NCI-H1694 treated with DMSO at 0.1 percent for 48 hours (cell line): ENCODE results near the gene DUSP7.

Source experiments
- DNase-seq: peaks from one replicate; lab custom pipeline; 2025; lab: John Stamatoyannopoulos, UW

DUSP7 gene

GRCh38 chr3:52086976-52087663 is 30.7 kb upstream of the DUSP7 start:
- no peak for DNase-seq

DNA sequence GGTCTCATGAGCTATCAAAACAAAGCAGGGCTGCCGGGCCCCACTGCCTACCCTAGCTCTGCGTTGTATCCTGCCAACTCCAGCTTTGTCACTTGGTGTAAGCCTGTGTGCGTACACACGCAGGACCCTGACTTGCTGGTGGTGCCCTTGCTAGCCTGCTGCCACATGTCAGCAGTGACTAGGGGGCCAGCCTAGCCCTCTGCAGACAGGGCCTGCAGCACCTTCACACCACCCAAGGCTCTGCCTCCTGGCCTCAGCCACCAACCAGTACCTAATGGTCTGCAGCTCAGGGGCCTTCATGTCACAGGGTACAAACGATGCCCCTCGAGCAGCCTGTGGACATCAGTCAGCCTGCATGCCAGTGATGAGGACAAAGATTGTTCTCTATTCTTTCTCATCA is 30.1 kb upstream of the DUSP7 start:
- DNase-seq: no peak

DNA sequence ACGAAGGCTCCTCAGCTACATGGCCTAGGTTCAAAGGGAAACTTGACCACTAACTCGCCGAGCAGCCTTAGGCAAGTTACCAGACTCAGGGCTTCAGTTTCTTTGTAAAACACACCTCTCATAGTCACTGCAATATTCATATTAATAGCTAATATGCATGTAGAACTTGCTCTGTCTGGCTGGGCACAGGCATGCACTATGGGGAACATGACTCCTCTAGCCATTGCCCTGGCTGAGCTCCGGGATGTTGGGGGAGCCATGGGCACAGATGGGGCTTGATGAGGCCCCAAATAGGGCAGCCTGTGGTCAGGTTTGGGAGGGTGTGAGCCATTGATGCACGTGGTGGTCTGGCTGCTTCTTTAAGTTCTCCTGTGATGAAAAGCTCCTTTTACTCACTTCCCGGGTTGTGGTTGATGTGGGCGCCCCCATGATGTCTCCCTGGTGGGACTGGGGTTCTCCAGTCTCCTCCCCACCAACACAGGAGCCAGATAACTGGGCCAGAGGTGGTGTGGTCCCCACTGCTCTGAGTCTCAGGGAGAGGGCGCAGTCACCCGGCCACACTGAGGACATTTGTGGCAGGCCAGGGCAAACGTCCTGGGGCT is 29.4 kb upstream of the DUSP7 start:
- no peak for DNase-seq

- DNase-seq: no peak
These were observed 28.7 kb upstream of the DUSP7 start for GRCh38 chr3:52084954-52085680.

DNA sequence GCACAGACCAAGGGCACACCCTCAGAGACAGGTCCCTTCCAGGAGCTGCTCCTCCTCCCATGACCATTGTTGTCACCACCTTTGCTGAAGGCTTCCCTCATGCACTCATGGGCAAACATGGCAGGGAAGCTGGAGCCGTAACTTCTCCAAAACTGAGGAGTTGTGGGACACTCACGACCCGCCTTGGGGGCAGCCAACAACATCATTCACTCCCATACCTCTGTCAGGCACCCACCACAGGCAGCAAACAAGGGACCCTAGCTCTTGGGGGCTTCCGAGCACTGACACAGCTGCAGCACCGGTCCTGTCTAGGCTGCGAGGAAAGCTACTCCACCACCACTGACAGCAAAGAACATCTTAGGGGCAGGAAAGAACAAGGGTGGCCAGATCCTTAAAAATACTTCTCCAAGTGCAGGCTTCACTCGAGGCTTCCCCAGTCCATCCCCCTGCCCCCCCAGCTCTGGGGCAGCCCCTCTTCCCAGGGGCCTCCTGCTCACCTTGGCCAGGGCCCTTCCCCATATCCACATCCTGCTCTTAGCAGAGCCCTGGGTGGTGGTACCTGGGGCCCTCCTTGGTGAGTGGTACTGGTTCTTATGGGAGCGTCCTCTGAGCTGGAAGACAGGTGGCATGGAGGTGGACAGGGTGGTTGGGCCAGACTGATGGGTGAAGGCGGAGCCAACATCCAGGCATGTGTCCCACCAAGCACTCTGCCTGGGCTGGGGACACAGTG is 28.0 kb upstream of the DUSP7 start:
- DNase-seq: no peak

DNA sequence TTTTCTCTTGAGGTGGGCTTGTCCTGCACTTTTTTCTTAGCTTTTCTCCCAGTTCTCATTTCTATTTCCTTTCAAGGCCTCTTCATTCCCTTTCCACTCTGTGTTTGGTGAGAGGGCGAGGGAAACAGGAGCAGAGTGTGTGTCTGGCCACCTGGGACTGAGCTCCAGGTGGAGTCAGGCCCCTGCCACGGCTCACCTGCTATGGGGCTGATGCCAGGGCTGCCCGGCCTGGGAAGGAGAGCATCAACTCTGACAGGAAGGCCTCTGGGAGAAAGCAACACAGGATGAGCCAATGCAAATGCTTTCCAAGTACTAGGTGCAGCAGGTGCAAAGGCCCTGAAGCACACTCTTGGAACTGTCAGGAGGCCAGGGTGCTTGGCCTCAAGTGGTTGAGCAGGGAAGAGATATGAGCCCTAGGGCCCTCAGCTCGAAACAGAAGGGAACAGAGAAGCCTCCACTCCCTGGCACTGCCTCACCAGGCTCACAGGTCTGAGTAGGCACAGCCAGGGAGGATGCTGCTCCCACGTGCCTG is 27.3 kb upstream of the DUSP7 start:
- DNase-seq: no peak

- DNase-seq: no peak
These were observed 26.6 kb upstream of the DUSP7 start for GRCh38 chr3:52082951-52083350.

GRCh38 chr3:52080830-52081719 is 24.7 kb upstream of the DUSP7 start:
- DNase-seq: no peak

DNA sequence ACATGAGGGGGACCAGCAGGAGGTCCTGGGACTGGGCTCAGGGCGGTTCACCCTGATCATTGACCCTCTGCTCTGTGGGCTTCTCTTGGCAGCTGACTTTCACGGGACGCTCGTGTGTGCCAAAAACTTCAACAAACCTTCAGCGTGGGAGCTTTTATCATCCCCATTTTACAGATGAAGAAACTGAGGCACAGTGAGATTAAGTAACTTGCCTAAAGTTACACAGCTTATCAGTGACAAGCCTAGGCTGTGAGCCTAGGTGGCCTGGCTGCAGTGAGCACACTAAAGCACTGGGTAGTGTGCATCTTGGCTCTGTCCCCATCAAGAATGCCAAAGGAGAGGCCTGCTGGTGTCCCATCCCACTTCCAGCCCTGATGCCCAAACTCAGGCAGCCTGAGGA is 23.6 kb upstream of the DUSP7 start:
- no peak for DNase-seq

GRCh38 chr3:52078781-52079560 is 22.6 kb upstream of the DUSP7 start:
- DNase-seq: no peak

- DNase-seq: no peak
These were observed 21.6 kb upstream of the DUSP7 start for GRCh38 chr3:52077925-52078324.

DNA sequence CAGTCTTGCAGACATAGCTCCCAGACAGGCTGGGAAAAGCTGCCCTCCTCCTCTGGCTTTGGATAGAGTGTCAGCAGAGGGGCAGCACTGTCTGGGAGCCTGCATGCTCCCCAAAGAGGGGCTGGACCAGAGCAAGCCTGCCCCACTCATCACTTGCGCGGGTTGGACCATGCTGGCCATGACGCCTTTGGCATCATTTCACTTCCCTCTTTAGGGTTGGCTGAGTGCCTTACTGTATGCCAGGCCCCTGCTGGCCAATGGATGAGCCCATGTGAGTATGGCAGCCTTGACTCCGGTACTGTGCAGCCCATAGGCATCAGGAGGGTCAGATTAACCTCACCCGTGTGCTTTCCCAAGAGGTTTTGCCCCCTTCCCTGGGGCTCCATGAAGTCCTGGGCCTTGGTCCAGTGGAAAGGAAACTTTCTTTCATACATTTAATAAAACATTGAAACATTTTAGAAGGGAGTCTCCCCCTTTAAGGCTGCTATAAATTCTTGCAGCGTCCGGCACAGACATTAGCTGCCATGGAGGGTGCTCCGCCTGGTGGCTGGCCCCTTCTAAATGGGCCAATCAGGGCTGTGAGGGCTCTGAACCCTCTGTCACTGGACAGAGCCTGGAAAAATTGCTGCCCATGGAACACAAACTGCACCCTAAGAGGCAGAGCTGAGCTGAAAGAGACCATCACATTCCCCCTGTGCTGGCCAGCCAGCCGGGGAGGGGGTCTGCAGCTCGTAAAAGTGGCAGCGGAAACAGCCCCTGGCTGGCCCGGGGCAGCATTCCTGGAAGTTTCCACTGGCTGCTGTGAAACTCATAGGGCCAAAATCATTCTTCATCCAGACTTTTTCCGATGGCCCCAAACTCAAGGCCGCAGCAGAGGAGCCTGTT is 20.8 kb upstream of the DUSP7 start:
- DNase-seq: no peak

DNA sequence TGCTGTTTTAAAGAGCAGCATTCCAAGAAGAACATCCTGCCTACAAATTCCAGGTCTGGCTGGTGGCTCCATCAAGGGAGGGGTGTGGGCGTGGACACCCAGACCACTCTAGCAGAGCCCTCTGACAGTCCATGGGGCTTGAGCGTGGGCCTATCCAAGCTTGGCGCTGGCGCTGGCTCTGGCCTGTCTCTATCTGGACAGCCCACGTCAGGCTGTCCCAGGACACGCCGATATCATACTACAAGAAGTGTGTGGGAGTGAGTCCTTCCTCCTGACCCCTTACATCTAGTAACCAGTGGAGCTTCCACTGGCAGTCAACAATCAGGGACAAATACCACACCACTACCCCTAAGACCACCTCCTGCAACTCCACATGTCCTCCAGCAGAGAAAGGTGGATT is 17.1 kb upstream of the DUSP7 start:
- no peak for DNase-seq

- DNase-seq: no peak
These were observed 16.1 kb upstream of the DUSP7 start for GRCh38 chr3:52072471-52072870.

GRCh38 chr3:52072020-52072419 is 15.6 kb upstream of the DUSP7 start:
- DNase-seq: no peak

GRCh38 chr3:52070724-52071621 is 14.6 kb upstream of the DUSP7 start:
- DNase-seq: no peak

DNA sequence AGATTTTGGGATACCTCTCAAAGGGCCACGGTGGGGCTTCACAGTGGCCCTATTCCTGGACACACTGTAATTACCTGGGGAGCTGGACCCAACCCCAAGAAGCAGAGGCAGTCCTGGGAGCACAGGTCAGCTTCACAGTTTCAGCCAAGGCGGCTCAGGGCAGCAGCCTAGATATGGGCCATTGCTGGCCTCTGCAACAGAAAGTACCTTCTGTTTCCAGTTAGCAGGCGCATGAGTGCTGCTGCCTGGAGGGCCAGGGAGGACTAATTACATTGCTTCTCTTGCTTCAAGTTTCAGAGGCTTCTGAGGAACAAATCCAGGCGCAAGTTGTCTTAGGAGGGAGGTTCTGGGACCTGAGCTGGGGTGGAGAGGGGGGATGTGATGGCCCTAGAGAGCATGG is 13.5 kb upstream of the DUSP7 start:
- no peak for DNase-seq

GRCh38 chr3:52069135-52069534 is 12.8 kb upstream of the DUSP7 start:
- no peak for DNase-seq

DNA sequence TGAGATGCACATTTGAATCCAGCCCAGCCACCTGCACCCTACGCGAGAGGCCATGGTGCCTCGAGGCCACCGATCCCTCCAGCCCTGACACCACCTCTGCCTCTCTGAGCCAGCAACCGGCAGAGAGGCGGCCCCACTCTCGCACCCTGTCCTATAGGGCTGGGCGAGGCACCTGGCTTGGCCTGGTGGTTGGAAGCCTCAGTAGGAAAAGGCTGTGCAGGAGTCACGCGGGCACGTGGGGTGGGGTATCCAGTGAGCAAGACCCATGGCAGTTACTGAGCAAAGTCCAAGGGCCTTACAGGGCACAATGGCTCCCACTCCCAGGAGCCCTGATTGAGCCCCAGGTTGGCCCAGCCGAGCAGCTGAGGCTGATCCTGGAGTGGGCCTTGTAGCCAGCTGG is 12.4 kb upstream of the DUSP7 start:
- no peak for DNase-seq
